Thoracic aorta (tissue), 2 donors: ENCODE results near the gene GPX3. TPM values are rescaled to one million over a fixed set of nuclear protein-coding genes. Genes with fewer than 3 reads are reported as not detected.
A peak's percentile ranks its signal among the peaks of the same experiment; 100 is the strongest.

ENCODE experiments used
- ATAC-seq: fragments of 150-250 bp; one replicate; pipeline ENCODE4 v1.8.0; 2017; ENCODE audit warnings: low read depth; ENCODE audit not compliant: insufficient number of reproducible peaks, low FRiP score
- DNase-seq: peaks from one replicate; pipeline ENCODE4 v3.0.0-alpha.2; 2020; ENCODE audit warnings: low spot score
- H3K27ac ChIP-seq, 2 donors: fragments of 200-600 bp; sonication (generic); 1 replicate in 1 of 2; 2 replicates in 1 of 2; pipeline ENCODE4 v1.5.1; 2016; ENCODE audit warnings: mild to moderate bottlenecking in 2 of 2, moderate library complexity in 2 of 2
- H3K27me3 ChIP-seq: fragments of 200-600 bp; sonication (generic); replicated peaks from 2 replicates; pipeline ENCODE4 v1.6.0; 2016; ENCODE audit warnings: mild to moderate bottlenecking; ENCODE audit not compliant: insufficient read depth
- H3K36me3 ChIP-seq: fragments of 200-600 bp; sonication (generic); one replicate; pipeline ENCODE4 v1.5.1; 2016
- H3K4me1 ChIP-seq, 2 donors: fragments of 200-600 bp; sonication (generic); 1 replicate in 1 of 2; 2 replicates in 1 of 2; pipeline versions ENCODE4 v1.5.1 to v1.6.0; 2016; ENCODE audit warnings: low read depth in 2 of 2, mild to moderate bottlenecking in 1 of 2; ENCODE audit not compliant: control insufficient read depth in 1 of 2
- H3K4me3 ChIP-seq: fragments of 200-600 bp; sonication (generic); 2 replicates; pipeline ENCODE4 v1.5.1; 2016; ENCODE audit warnings: mild to moderate bottlenecking
- H3K9me3 ChIP-seq: fragments of 200-600 bp; sonication (generic); 2 replicates; pipeline ENCODE4 v1.5.1; 2016
- CTCF ChIP-seq: fragments of 200-600 bp; sonication (generic); IDR thresholded peaks from one replicate; pipeline ENCODE4 v1.5.1; 2019; ENCODE audit warnings: antibody characterized with exemption
- total RNA-seq, 2 donors: library from RNA; depleted of rRNA; stranded (reverse); fragments of >200 nt; gene quantifications; one replicate each; pipeline versions ENCODE4 v1.1.0 to v1.2.3, GENCODE V29; 2016

Gene GPX3
- 1,000 to 10,000 TPM; 1,240 to 1,874 TPM for total RNA-seq

- Histone ChIP-seq H3K9me3 (no peaks in the 10 kb centered on the region), H3K27ac (peak within 1 kb of the TSS; percentile 82 to 98), H3K36me3 (peaks cover 4% of the 10 kb centered on the region), H3K4me3 (peak within 1 kb of the TSS; percentile 88), H3K27me3 (no peaks in the 10 kb centered on the region), H3K4me1 (peaks cover 40 to 52% of the 10 kb centered on the region in 2 donors)
- ATAC-seq (peak; percentile 52), DNase-seq (peak; percentile 75)
- TF ChIP-seq CTCF = no peak
Observed at GRCh38 chr5:151020304-151021110, at the start of gene GPX3. TSS of gene GPX3 (plus strand) at chr5:151020591. CDS start at chr5:151020655, 64 bp downstream.

- Histone ChIP-seq H3K27me3 (no peaks in the 10 kb centered on the region), H3K4me1 (no peaks in the 10 kb centered on the region), H3K4me3 (no peak overlapping the region), H3K9me3 (no peaks in the 10 kb centered on the region), H3K27ac (no peak overlapping the region), H3K36me3 (no peaks in the 10 kb centered on the region)
- DNase-seq (no peak), ATAC-seq (no peak)
- no peak for TF ChIP-seq CTCF
Observed at GRCh38 chr5:150978590-150978989, 41.8 kb upstream of the GPX3 start.

GRCh38 chr5:150987746-150988145 is 32.6 kb upstream of the GPX3 start:
- no peaks in the 10 kb centered on the region for H3K36me3 ChIP-seq
- DNase-seq (no peak), ATAC-seq (no peak)
- H3K9me3 ChIP-seq = no peaks in the 10 kb centered on the region
- H3K27me3 ChIP-seq = no peaks in the 10 kb centered on the region
- no peaks in the 10 kb centered on the region for H3K4me1 ChIP-seq
- no peak for TF ChIP-seq CTCF
- H3K27ac ChIP-seq = no peak overlapping the region
- no peak overlapping the region for H3K4me3 ChIP-seq

- TF ChIP-seq CTCF = no peak
- ATAC-seq = no peak
- H3K27me3 ChIP-seq = no peaks in the 10 kb centered on the region
- no peak for DNase-seq
- H3K36me3 ChIP-seq = no peaks in the 10 kb centered on the region
- H3K27ac ChIP-seq = no peak overlapping the region
- no peak overlapping the region for H3K4me3 ChIP-seq
- H3K4me1 ChIP-seq = no peaks in the 10 kb centered on the region
- H3K9me3 ChIP-seq = no peaks in the 10 kb centered on the region
Observed at GRCh38 chr5:150989695-150990094, 30.7 kb upstream of the GPX3 start.

- TF ChIP-seq CTCF = no peak
- no peak for DNase-seq
- H3K27ac ChIP-seq = no peak overlapping the region
- no peak overlapping the region for H3K4me3 ChIP-seq
- no peak for ATAC-seq
- no peaks in the 10 kb centered on the region for H3K27me3 ChIP-seq
- no peaks in the 10 kb centered on the region for H3K36me3 ChIP-seq
- H3K4me1 ChIP-seq = no peaks in the 10 kb centered on the region
- no peaks in the 10 kb centered on the region for H3K9me3 ChIP-seq
Observed at GRCh38 chr5:150992705-150993104, 27.7 kb upstream of the GPX3 start.
